H9 (cell line): ENCODE data around the gene PPIP5K2. TPM values are rescaled to one million over a fixed set of nuclear protein-coding genes. Genes with fewer than 3 reads are reported as not detected.

ENCODE experiments used
- DNase-seq: peaks from one replicate; pipeline ENCODE4 v3.0.0-alpha.2; 2017
- H2AFZ ChIP-seq: one replicate; pipeline ENCODE4 v1.6.1; 2013; ENCODE audit warnings: mild to moderate bottlenecking, low read length, control low read depth, moderate library complexity
- H2AK5ac ChIP-seq: 2 replicates; pipeline ENCODE4 v1.6.1; 2013; ENCODE audit warnings: low read length, control low read depth, mixed read lengths; ENCODE audit not compliant: insufficient read length
- H2BK120ac ChIP-seq: one replicate; pipeline ENCODE4 v1.6.1; 2013; ENCODE audit warnings: low read depth, mild to moderate bottlenecking, low read length, control low read depth, inconsistent platforms; ENCODE audit not compliant: poor library complexity, severe bottlenecking
- H2BK12ac ChIP-seq: 2 replicates; pipeline ENCODE4 v1.6.1; 2013; ENCODE audit warnings: low read length, control low read depth, mixed read lengths, low read depth; ENCODE audit not compliant: insufficient read length
- H2BK15ac ChIP-seq: 2 replicates; pipeline ENCODE4 v1.6.1; 2013; ENCODE audit warnings: low read depth, low read length, control low read depth
- H2BK20ac ChIP-seq: one replicate; pipeline ENCODE4 v1.6.1; 2013; ENCODE audit warnings: low read depth, mild to moderate bottlenecking, low read length, control low read depth, inconsistent platforms; ENCODE audit not compliant: poor library complexity, severe bottlenecking
- H2BK5ac ChIP-seq: 2 replicates; pipeline ENCODE4 v1.6.1; 2013; ENCODE audit warnings: low read length, control low read depth, mixed read lengths; ENCODE audit not compliant: insufficient read length
- H3K14ac ChIP-seq: 2 replicates; pipeline ENCODE4 v1.6.1; 2013; ENCODE audit warnings: low read length, control low read depth; ENCODE audit not compliant: insufficient read depth
- H3K18ac ChIP-seq: 2 replicates; pipeline ENCODE4 v1.6.1; 2013; ENCODE audit warnings: low read depth, mild to moderate bottlenecking, mixed read lengths, low read length, control low read depth; ENCODE audit not compliant: insufficient read length
- H3K23ac ChIP-seq: 2 replicates; pipeline ENCODE4 v1.6.1; 2013; ENCODE audit warnings: low read length, control low read depth, mixed read lengths, low read depth; ENCODE audit not compliant: insufficient read length
- H3K23me2 ChIP-seq: 2 replicates; pipeline ENCODE4 v1.6.1; 2013; ENCODE audit warnings: low read depth, mild to moderate bottlenecking, mixed read lengths, low read length, control low read depth; ENCODE audit not compliant: insufficient read length, poor library complexity, severe bottlenecking
- H3K27ac ChIP-seq: 2 replicates; pipeline ENCODE4 v1.5.1; 2013; ENCODE audit warnings: low read length, control low read depth, mixed read lengths, low read depth; ENCODE audit not compliant: insufficient read length
- H3K27me3 ChIP-seq: 2 replicates; pipeline ENCODE4 v1.6.1; 2013; ENCODE audit warnings: low read length, control low read depth, inconsistent platforms; ENCODE audit not compliant: insufficient read depth
- H3K4ac ChIP-seq: 2 replicates; pipeline ENCODE4 v1.6.1; 2013; ENCODE audit warnings: low read depth, mild to moderate bottlenecking, control low read depth, inconsistent platforms, low read length, moderate library complexity
- H3K4me1 ChIP-seq: 2 replicates; pipeline ENCODE4 v1.6.1; 2013; ENCODE audit warnings: low read length, control low read depth, inconsistent platforms; ENCODE audit not compliant: insufficient read depth
- H3K4me2 ChIP-seq: 2 replicates; pipeline ENCODE4 v1.6.1; 2013; ENCODE audit warnings: low read length, control low read depth, mixed read lengths; ENCODE audit not compliant: insufficient read length, insufficient read depth
- H3K56ac ChIP-seq: 2 replicates; pipeline ENCODE4 v1.6.1; 2013; ENCODE audit warnings: low read depth, mild to moderate bottlenecking, mixed read lengths, low read length, control low read depth; ENCODE audit not compliant: insufficient read length
- H3K79me1 ChIP-seq: 2 replicates; pipeline ENCODE4 v1.6.1; 2013; ENCODE audit warnings: low read depth, mild to moderate bottlenecking, moderate library complexity, low read length, control low read depth, inconsistent platforms; ENCODE audit not compliant: insufficient read depth, poor library complexity, severe bottlenecking
- H3K79me2 ChIP-seq: 2 replicates; pipeline ENCODE4 v1.6.1; 2013; ENCODE audit warnings: low read length, control low read depth, inconsistent platforms; ENCODE audit not compliant: insufficient read depth
- H3K9ac ChIP-seq: 2 replicates; pipeline ENCODE4 v1.6.1; 2013; ENCODE audit warnings: low read length, control low read depth, mixed read lengths; ENCODE audit not compliant: insufficient read length; ENCODE audit errors: extremely low read depth
- H3K9me3 ChIP-seq: one replicate; pipeline ENCODE4 v1.6.1; 2013; ENCODE audit warnings: low read depth, low read length, inconsistent platforms; ENCODE audit not compliant: control insufficient read depth
- H3T11ph ChIP-seq: one replicate; pipeline ENCODE4 v1.6.1; 2013; ENCODE audit warnings: mild to moderate bottlenecking, low read length, control low read depth, inconsistent platforms
- H4K20me1 ChIP-seq: one replicate; pipeline ENCODE4 v1.6.1; 2013; ENCODE audit not compliant: control insufficient read depth, insufficient read length, insufficient read depth
- H4K5ac ChIP-seq: 2 replicates; pipeline ENCODE4 v1.6.1; 2013; ENCODE audit warnings: low read depth, mild to moderate bottlenecking, mixed read lengths, low read length, control low read depth; ENCODE audit not compliant: insufficient read length
- H4K8ac ChIP-seq: replicated peaks from 2 replicates; pipeline ENCODE4 v1.6.1; 2013; ENCODE audit warnings: low read length, control low read depth, mixed read lengths, low read depth; ENCODE audit not compliant: insufficient read length
- H4K91ac ChIP-seq: 2 replicates; pipeline ENCODE4 v1.6.1; 2013; ENCODE audit warnings: low read depth, mild to moderate bottlenecking, moderate library complexity, mixed read lengths, low read length, control low read depth; ENCODE audit not compliant: insufficient read length
- H3K27ac Mint-ChIP-seq, 3 experiments: 2 replicates in 2 of 3; 3 replicates in 1 of 3; pipeline ENCODE4 v1.8.0; 2020 to 2021; ENCODE audit warnings: mixed read lengths in 3 of 3, mild to moderate bottlenecking in 1 of 3, moderate library complexity in 1 of 3
- H3K27me3 Mint-ChIP-seq: 2 replicates; pipeline ENCODE4 v1.8.0; 2021; ENCODE audit warnings: low read depth, mild to moderate bottlenecking, moderate library complexity, mixed read lengths
- H3K36me3 Mint-ChIP-seq, 3 experiments: 2 replicates in 2 of 3; 3 replicates in 1 of 3; pipeline ENCODE4 v1.8.0; 2020 to 2021; ENCODE audit warnings: low read depth in 3 of 3, mixed read lengths in 3 of 3; ENCODE audit not compliant: insufficient read depth in 1 of 3
- H3K4me1 Mint-ChIP-seq, 2 experiments: 2 replicates each; pipeline ENCODE4 v1.8.0; 2020; ENCODE audit warnings: mixed read lengths in 2 of 2
- H3K4me3 Mint-ChIP-seq, 2 experiments: 2 replicates in 1 of 2; 3 replicates in 1 of 2; pipeline ENCODE4 v1.8.0; 2020 to 2021; ENCODE audit warnings: mild to moderate bottlenecking in 2 of 2, mixed read lengths in 2 of 2, moderate library complexity in 1 of 2
- H3K9me3 Mint-ChIP-seq, 2 experiments: 2 replicates in 1 of 2; 3 replicates in 1 of 2; pipeline ENCODE4 v1.8.0; 2020; ENCODE audit warnings: mild to moderate bottlenecking in 2 of 2, mixed read lengths in 2 of 2, moderate library complexity in 1 of 2
- CTCF ChIP-seq: fragments of 200-600 bp; sonication (generic); conservative IDR thresholded peaks from 3 replicates; pipeline ENCODE4 v1.8.0; 2021; ENCODE audit warnings: antibody characterized with exemption, mild to moderate bottlenecking
- WGBS: extraction: QIAGEN DNeasy Blood & Tissue Kit; methylation state at CpG from one replicate; pipeline ENCODE4 v1.1.7; 2013; ENCODE audit warnings: missing lambda C conversion rate, low lambda C conversion rate, mixed read lengths; ENCODE audit not compliant: insufficient read length; ENCODE audit errors: extremely low coverage; 5-methylcytosine and 5-hydroxymethylcytosine counted together
- total RNA-seq: library from RNA; stranded (reverse); gene quantifications from 2 replicates; pipeline ENCODE4 v1.2.1, GENCODE V29; 2021

PPIP5K2 gene
- total RNA-seq, 1 experiment from 2014 or later: 43.8 TPM

- H3K27me3 ChIP-seq: no peaks in the 10 kb centered on the region
- H3K18ac ChIP-seq: no peak overlapping the region
- peak overlapping the region; percentile 14 for H3K4me2 ChIP-seq
- no peaks in the 10 kb centered on the region for H3K9me3 ChIP-seq
- no peak overlapping the region for H3T11ph ChIP-seq
- H3K36me3 Mint-ChIP-seq: no peaks in the 10 kb centered on the region
- no peak overlapping the region for H3K27ac ChIP-seq
- no peak overlapping the region for H2BK20ac ChIP-seq
- peaks cover under 1% of the 10 kb centered on the region in 2 experiments; a peak in 1 of 5 replicates for H3K9me3 Mint-ChIP-seq
- H4K5ac ChIP-seq: no peak overlapping the region
- WGBS: no CpG with 5 or more reads among the region's 5 CpGs
- H3K23me2 ChIP-seq: no peaks in the 10 kb centered on the region
- no peak overlapping the region for H2AK5ac ChIP-seq
- H4K8ac ChIP-seq: no peak overlapping the region
- no peak overlapping the region for H2BK5ac ChIP-seq
- H3K14ac ChIP-seq: no peak overlapping the region
- H3K4ac ChIP-seq: no peak overlapping the region
- H3K27me3 Mint-ChIP-seq: no peaks in the 10 kb centered on the region; the same call in 1 of the 2 replicates
- no peak for TF ChIP-seq CTCF
- H3K4me1 Mint-ChIP-seq: peaks cover 4 to 8% of the 10 kb centered on the region in 2 experiments; a peak in 2 of 4 replicates
- no peak overlapping the region for H2BK15ac ChIP-seq
- H2AFZ ChIP-seq: no peak overlapping the region
- H3K4me3 Mint-ChIP-seq: no peak overlapping the region
- H3K79me2 ChIP-seq: no peaks in the 10 kb centered on the region
- H4K20me1 ChIP-seq: no peaks in the 10 kb centered on the region
- H3K4me1 ChIP-seq: no peaks in the 10 kb centered on the region
- no peak for DNase-seq
- no peak overlapping the region for H2BK120ac ChIP-seq
- no peak overlapping the region for H2BK12ac ChIP-seq
- no peak overlapping the region for H3K23ac ChIP-seq
- H3K79me1 ChIP-seq: no peaks in the 10 kb centered on the region
- H3K9ac ChIP-seq: no peak overlapping the region
- no peak overlapping the region for H4K91ac ChIP-seq
- no peak overlapping the region for H3K27ac Mint-ChIP-seq
- H3K56ac ChIP-seq: no peak overlapping the region
Observed at GRCh38 chr5:103224894-103225246, 104.8 kb downstream of the PPIP5K2 start.
